Activated CD8-positive, alpha-beta memory T cell treated with anti-CD3 and anti-CD28 coated beads for 4 hours (primary cell): ENCODE results near the gene CCDC34.

Experiments used
- DNase-seq, 2 donors: peaks; one replicate each; pipeline ENCODE4 v3.0.0-alpha.2; 2020; ENCODE audit warnings: low read depth in 2 of 2

Gene CCDC34

DNA sequence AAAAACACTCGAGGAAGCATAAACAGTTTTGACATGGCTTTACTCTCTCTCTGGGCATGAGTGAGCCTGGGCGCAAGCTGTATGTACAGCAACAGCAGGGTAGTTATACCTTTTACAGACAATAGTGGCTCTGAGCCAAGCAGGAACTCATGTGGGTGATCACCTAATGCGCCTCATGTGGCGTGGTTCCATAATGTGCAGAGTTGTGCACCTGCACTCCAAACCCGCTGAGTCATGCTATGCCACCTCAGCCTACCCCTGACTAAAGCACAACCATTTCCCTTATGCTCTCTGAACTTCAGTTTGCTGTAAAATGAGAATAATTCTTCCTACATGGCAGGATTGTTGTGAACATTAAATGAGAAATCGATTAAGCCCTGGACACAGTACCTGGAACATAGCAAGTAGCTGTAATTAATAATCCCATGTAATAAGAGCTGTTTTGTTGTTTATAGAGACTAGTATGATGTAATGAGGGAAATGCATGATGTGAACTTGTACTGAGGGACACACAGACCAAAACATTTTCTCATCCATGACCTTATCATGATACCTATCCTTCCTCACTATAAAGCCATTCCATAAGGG lies 71.6 kb downstream of the CCDC34 start:
- DNase-seq: no peak

DNA sequence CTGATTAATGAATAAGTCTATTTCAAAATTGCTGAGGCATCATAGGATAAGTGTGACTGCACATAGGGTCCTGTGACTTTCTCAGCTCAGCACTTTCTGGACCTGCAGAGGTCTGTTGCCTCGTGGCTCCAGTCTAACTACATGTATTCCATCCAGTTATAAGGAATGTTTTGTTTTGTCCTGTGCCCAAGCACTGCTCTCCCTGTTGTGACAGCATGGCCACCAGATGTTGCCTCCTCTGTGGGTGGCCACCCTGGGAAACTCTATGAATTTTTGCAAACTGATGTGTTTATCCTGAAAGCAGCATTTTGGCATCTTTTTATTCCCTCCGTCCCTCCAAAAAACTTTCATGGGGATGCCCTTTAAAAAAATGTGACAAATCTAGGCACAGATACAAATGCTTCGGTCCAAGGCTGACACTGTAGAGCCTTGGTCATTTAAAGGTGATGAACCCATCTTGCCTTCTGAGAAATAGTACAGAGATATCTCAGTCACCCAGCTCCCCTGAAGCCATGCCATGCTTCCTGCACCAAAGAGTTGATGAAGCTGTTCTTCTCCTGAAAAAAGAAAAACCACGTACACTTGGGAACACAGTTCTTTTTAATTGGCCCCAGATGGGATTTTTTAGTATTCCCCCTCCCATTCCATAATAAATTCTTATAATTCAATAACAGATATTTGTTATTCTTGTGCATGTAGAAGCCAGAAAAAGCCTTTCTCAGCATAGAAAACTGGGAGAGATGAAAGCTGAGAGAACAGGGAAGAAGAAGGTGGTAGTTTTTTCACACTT lies 72.6 kb downstream of the CCDC34 start:
- DNase-seq: no peak
